Islet of Langerhans (tissue), 1 donor: ENCODE data around the gene ROBO1.

Experiments used
- FAIRE-seq: peaks from one replicate; lab custom pipeline; 2011; peaks lifted over from hg19 to GRCh38; lab: Jason Lieb, UNC

Gene ROBO1

DNA sequence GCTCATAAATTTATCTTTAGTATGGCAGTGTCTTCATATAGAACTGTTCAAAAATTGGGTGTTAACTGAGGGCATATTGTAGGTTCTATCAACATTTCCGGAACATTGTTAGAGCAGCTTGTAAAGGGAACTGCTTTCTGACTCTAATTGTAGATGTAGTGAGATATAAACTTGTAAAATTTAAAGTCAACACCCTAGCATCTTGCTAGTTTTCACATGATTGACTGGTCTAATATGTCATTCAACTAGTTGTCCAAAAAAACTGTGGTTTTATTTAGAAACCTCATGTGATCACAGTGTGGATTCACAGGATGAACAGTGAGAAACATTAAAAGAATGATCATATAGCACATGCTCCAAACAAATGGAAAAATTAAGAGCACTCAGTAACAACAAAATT is 607.4 kb downstream of the ROBO1 start:
- FAIRE-seq: no peak

DNA sequence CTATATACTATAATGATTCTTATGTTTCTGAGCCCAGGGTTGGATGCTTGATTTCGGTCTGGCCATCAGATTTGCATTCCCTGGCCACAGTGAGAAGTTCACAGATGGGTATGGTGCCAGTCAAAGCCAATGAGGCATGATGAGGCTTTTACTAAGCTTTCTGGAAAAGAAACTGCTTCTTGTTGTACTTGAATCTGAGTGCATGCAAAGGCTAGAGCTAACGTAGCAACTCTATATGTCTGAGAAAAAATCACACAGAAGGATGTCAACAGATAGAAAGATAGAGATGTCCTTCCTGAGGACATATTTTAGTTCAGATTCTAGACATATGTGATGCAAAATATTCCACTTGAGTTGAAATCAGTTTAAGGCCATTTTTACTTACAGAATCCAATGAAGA is 608.1 kb downstream of the ROBO1 start:
- no peak for FAIRE-seq

DNA sequence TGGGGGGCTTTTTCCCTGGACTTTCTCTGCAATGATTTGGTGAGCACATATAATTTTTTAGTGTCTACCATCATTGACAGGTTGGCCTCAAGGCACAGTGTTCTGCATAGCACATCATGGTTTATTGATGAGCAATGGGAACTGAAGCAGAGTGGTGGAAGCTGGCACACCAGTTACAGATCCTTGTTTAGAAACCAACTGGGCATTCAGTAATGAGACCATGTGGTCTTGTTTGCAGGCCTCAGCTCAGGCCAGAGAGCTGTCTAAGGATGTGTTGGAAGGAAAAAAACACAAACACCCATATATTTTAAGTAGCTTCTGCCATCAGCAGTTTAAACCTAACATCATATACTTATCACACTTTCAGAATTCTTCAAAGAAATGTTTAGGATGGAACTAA is 610.6 kb downstream of the ROBO1 start:
- no peak for FAIRE-seq

DNA sequence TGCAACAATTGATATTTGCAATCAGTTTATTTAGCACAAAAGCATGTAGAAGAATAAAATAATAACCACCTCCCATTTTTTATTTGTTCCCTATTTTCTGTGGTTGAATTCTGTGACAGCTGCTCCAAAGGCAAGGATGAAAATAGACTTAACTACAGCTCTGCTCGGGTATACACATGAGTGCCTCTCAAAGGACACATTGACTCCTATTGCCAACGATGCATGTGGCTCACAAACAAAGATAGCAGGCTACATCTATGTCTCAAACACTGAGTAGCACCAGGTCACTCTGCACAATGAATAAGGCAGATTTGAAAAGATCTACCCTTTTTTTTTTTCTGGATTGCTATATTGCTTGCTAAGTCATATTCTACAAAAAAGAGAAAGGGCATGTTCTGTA is 612.9 kb downstream of the ROBO1 start:
- no peak for FAIRE-seq

DNA sequence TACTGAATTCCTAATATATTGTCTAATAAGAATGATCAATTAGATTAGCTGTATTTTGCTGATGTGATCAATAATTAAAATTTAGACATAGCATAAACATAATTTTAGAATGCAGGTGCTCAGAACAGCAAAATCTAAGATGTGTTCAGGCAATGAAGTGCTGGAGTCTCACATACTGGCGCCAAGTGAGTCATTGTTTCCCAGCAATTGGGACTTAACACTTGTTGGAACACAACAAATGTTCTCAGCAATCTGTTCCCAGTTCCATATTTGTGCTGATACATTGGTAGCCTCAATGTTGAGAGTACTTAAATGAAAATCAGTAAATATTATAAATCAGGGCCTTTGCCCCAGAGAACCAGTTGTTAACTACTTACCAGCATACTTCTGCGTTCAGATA is 619.0 kb downstream of the ROBO1 start:
- FAIRE-seq: no peak

DNA sequence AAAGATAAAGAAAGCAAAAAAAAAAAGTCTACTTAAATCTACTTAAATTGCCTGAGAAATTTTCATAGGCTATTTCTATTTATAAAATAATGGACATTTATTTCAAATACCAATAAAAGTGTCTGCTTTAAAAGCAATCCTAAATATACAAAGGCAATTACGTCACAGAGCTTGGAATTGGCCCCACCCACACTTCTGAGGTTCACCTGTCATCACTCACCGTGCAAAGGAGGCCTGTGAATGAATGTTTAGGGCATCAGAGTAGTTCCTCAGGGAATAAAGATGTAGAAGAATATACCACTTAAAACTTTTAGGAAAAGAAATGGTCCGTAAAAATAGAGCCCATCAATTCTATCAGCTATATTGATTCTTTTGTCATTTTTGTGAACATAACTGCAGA is 621.8 kb downstream of the ROBO1 start:
- no peak for FAIRE-seq

DNA sequence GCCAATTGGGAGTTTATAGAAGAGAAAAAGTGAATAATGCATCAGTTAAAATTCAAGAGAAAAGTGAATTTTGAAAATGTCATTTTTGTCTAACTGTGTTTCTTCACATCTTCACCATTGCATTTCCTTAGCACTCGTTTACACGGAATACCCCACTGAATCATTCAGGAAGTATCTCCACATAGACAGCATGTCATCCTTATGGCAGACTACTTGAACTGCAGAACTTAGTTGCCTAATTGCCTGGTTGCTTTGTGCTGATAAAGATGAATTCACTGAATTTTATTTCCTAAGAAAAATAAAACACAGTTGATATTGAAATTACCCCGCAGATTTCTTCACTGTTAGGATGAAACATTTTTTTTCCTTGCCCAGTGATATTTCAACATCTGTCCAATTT is 627.1 kb downstream of the ROBO1 start:
- FAIRE-seq: no peak

DNA sequence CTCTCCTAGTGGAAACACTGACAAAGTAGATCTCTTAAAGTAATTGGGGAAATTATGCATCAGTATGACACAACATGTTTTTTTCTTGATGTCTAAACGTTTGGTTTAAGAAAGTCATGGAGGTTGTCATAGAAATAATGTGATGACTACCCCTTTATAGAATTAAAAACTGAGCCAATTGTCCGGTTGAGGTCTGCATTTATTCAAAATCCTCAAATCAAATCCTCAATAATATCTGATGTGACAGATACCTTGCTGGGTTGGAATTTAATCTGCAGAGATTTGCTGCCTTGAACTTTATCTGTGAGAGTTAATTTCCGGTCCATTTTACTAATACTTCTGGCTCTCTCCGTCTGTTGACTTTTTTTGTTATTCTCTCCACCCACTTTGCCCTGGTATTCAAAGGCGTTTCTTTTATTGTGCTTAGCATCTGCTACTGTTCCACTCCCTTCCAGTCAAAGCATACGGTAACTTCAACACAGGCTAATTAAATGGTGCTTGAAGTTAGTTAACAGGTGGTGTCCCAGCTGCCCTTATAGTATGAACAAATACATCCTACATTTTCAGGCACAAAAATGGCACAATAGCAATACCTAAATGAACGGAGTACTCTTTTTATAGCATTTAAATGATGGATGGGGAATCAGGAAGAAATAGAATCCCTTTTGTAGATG is 628.3 kb downstream of the ROBO1 start:
- FAIRE-seq: no peak

DNA sequence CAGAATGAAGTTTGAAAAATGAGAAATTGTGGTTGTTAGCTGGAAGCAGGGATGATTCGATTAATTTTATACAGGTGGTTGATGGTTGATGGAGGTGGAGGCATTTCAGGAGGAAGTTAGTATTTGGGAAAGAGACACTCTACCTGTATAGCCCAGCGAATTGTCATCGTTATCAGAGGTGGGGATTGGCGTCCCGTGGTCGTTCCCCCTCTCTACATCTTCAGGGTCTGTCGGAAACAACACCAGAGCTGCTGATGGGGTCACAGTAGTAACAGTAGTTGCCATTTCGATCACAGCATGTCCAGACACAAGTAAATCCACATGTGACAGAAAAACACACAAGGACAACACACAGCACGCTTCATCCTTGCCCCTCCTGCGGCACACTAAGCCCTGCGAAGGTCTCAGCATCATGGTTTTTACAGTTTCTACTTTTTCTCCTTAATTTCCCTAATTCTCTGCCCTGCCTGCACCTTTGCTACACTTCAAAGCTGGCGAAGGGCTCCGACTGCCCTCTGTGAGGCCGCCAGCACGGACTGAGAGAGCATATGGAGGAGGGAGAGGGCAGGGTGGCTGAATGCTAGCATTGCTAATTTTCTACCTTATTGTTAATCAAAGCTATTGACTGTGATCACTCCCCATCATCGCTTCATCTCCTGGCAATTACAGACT is 642.3 kb downstream of the ROBO1 start:
- no peak for FAIRE-seq

DNA sequence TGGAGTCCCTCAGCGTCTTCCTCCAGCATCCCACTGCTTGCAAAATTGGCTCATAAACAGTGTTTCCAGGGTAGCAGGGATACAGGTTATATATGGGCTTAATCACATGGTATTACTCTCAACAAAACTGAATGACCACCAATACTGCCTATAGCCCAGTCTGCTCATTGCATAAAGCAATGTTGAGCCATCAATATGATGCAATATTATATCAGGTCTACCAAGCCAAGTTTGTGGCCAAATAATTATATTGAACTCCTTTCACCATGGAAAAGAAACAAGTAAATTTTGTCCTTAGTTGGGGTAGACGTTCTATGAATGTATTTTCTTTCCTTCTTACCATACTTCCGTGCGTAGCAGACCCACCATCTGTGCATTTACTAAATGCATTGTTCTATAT is 652.3 kb downstream of the ROBO1 start:
- FAIRE-seq: no peak

DNA sequence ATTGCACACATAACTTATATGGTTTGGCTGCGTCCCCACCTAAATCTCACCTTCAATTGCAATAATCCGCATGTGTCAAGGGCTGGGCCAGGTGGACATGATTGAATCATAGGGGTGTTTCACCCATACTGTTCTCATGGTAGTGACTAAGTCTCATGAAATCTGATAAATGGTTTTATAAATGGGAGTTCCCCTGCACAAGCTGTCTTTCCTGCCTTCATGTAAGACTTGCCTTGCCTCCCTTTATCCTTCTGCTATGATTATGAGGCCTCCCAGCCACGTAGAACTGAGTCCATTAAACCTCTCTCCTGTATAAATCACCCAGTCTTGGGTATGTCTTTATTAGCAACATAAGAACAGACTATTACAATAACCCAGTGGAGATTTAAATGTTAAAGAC is 653.9 kb downstream of the ROBO1 start:
- FAIRE-seq: no peak

DNA sequence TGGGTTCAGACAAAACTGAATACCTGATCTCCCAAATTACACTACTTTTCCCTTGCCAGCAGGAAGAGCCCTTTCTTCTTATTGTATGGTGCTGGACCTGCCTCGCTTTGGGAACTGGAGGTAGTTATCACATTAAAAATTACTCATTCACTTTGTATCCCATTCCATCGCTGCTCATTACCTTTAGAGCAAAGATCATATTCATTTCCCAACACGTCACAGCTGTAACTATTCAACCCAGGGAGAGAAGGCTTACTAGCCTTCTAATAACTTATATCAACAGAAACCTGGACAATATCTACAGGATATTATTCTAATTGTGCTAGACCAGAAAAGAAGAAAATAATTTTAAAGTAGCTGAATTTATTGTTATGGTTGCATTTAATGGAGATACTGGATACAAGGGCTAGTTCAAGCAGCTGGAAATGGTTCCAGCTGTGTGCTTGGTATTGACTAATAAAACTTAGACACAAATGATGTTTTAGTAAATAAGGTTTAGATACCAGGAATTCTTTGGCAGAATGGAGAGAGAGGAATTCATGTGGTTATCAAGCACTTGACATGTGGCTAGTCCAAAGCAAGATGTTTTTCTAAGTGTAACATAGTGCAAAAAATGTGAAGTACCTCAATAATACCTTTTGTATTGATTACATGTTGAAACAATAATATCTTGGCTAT is 656.3 kb downstream of the ROBO1 start:
- no peak for FAIRE-seq

DNA sequence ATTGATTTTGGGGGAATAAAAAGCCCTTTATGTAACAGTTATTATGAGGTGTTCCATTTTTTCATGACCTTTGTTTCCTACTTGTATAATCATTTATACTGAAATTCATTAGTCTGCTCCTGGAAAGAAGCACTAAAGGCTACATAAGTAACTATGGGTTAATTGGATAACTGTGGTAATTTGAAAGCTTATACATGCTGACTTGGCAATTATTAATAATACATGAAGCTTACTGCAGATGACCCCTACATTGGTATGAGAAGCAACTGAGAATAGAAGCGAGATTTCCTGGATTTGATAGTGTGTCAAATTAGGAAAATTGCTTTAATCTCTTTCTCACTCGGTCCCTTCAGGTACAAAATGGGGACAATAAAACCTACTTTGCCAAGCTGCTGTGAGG is 658.0 kb downstream of the ROBO1 start:
- FAIRE-seq: no peak

DNA sequence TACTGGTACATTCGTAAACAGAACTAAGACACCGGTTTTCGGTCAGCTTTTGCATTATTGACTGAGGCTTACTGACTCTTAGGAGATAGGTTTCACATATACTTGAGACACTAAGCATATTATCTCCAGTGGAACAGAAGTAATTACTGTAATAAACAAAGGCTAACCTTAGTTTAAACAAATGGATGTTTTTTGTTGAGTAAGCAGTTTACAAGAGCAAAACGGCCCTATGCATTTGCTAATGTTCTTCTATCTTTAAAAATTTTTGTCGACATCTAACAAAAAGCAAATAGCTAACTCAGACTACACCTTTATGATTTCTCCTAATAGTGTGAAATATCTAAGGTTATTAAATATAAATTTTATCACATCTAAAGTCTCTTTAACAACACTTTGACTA is 664.5 kb downstream of the ROBO1 start:
- FAIRE-seq: peak; percentile 30

DNA sequence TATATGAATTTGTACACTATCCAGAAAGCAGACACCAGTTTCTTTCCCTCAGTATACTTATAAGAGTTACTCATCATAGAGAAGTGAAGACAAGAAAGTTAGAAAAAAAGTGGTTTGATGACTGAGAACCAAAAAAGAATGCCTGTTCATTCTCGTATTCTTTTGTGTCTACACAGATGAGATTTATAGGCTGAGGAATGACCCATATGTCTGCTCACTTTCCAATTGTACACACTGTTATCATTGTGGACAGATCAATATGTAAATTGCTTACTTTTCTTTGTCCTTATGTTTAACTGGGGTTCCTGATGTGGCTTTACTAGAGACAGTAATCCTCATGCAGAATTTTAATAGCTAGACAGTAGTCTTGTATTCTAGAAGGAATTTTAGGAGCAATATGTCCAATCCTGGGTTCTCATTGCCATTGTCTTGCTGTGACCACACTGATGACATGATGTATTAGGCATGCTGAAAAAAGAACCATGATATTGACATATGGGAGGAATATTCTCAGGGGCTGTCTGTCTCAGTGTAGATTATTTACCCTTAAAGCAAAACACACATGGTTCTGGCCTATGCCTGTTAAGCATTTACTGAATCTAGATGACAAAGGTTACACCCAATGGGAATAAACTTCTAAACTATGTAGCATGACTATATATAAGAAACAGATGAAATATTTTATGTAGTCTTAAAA is 669.7 kb downstream of the ROBO1 start:
- FAIRE-seq: no peak

DNA sequence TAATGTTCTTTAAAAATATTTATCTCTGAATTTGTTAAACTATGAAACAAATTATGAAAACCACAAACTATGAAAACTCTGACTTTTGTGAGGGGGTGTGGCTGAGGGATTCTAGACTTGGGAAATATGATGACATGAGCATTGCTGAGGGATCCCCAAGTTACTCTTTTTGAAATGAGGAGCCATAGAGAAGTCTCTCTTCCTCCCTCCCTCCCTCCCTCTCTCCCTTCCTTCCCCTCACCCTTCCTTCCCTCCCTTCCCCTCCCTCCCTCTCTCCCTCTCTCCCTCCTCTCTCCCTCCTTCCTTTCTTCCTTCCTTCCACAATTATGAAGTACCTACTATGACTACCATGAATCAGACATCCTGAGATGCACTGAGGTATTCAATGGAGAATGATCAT is 673.1 kb downstream of the ROBO1 start:
- no peak for FAIRE-seq

DNA sequence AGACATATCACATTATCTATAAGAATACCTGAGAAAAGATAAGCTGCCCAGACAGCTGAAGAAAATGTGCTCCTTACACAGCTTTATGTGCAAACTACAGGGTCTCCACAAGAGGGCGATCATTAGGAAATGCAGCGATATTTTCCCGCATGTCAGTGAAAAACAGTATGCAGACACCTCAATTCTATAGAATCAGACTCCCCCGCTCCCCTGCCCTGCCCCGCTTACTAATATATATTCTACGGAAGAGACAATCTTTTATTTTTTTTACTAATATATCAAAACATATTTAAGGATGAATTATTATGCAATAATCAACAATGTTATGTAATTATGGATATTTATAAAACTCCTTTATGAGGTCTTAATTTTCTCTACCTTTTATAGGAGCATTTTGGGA is 681.3 kb downstream of the ROBO1 start:
- peak; percentile 90 for FAIRE-seq

DNA sequence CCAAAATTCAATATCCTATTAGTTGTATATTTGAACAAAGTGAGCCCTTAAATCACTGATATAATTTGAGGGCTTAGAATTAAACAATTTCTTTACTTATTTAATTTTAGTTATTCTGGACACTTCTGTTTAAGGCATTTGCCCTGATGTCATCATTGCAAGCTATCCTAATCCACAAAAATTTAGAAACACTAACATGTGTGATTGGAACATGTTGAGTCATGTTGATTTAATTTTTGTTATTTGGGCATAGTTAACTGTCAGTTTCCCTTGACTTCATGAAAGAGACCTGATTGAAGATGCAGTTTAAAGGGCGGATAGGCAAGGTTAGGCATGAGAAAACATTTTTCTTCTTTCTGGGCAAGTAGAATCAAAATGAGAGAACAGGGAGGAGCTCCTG is 682.6 kb downstream of the ROBO1 start:
- FAIRE-seq: no peak

DNA sequence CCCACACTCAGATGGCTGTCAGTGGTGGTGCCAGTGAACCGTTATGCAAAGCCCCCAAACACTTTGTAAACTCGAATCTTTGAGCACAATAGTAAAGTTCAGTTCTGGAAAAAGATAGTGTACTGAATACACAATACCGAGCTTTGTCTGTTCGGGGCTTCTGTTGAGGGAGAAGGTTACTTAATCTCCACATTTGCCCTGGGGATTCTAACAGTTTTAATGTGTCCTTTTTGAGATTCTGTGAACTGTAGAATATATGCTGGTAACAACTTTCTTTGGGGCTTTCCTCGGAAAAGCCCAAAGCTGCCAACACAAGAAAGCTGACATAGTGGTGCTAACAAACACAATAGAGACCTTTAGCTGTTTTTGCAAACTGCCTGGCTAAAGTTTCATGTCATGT is 686.5 kb downstream of the ROBO1 start:
- FAIRE-seq: no peak

DNA sequence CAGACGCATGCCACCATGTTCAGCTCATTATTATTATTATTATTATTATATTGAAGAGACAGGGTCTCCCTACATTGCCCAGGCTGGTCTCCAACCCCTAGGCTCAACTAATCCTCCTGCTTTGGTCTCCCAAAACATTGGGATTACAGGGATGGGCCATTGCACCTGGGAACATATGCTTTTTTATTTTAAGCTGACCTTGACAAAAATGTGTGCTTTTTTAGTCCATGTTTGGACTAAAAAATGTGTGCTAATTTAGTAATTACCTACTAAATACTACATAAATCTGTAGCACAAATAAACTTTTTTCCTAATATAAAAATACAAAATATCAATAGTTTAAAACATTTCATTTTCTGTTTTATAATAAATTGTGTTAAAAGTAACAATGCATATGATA is 693.2 kb downstream of the ROBO1 start:
- FAIRE-seq: no peak

DNA sequence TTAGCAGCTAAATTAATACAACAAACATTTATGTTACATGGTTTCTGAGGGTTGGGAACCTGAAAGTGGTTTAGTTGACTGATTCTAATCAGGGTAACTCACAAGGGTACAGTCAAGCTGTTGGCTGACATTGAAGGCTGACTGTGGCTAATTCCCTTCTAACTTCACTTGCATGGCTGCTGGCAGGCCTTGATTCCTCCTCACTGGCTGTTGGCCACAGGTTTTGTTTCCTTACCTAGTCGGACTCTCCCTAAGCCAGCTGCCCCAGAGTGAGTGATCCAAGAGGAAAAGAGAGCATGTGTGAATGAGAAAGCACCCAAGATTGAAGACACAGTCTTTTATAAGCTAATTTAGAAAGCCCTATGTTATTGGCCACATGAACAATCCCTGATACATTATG is 700.1 kb downstream of the ROBO1 start:
- no peak for FAIRE-seq

DNA sequence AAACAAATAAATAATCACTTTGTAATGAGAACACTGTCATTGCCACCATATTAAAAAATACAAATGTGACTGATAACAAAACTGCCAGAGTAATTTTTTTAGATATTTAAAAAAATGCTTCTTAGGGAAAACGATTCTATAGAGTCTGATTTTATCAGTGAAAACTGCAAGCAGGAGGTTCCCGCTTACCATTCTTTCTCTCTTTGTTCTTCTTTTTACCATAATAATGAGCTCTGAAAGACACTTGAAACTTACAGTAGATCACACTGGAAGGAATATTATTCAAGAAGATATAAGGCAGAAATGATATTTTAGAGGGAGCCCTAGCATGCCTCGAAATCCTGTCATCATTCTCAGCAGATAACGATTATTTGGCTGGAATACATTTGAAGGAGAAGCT is 701.3 kb downstream of the ROBO1 start:
- FAIRE-seq: no peak

DNA sequence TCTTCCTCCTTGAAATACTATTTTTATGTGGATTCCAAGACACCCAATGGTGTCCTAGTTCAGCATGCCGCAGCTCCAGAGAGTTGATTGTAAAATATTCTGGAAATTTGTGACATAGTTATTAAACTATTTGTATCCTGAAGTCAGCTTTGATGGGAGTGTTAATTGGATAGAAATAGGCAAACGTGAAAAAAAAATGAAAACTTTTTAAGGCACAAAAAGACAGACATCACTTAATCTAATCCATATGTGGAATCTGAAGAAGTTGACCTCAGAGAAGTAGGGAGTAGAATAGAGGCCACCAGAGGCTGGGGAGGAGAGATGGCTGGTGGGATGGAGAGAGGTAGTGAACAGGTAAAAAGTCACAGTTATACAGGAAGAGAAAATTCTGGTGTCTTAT is 704.2 kb downstream of the ROBO1 start:
- no peak for FAIRE-seq
